NCI-H524 (cell line): Measurements from ENCODE around the gene TBRG1.

ENCODE experiments used
- DNase-seq, 2 experiments: peaks; one replicate each; lab custom pipeline; 2025; lab: John Stamatoyannopoulos, UW

The TBRG1 gene

DNA sequence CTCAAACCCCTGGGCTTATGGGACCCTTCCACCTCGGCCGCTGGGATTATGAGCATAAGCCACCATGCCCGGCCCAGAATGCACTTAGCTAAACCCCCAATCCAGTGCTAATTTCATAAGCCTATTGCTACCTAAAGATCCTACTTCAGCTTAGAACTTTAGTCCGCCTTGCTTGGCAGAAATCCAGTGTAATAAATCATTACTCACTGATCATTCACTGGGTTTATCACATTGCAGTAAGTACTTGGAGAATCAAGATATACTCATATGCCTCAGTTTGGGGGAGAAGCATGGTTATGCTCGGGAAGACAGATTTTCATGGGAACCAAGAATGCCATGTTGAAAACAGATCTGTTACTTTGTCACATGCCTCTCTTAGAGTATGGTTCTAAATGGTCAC, 3.8 kb upstream of the TBRG1 start:
- no peak for DNase-seq

DNA sequence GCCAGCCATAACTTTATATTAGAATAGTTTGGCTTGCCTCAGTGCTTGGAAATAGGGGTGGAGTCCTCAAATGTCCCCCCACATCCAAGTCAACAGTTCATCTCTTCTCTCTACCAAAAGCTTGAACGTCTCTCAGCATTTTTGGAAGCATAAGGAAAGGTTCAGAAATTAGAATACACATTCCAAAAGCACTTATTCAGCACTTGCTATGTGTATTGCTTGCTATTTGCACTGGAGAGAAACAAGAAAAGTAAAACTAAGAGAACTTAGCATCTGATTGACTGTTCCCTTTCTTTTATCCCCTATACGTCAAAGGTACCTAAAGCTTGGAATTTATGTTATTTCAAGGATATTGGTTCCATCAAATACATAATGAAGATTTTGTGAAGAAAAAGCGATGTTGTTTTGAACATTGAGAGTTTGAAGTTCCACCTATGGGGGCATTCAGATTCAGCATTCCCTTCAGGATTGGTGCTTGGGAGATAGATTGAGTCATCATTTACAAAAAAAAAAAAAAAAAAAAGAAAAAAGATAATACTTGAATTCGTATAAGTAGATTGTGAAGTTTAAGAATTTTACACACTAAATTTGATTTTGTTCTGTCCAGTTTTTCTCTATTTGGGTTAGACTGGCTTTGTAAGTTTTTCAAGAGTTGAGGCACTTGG, 1.3 kb downstream of the TBRG1 start:
- DNase-seq, result no peak

DNA sequence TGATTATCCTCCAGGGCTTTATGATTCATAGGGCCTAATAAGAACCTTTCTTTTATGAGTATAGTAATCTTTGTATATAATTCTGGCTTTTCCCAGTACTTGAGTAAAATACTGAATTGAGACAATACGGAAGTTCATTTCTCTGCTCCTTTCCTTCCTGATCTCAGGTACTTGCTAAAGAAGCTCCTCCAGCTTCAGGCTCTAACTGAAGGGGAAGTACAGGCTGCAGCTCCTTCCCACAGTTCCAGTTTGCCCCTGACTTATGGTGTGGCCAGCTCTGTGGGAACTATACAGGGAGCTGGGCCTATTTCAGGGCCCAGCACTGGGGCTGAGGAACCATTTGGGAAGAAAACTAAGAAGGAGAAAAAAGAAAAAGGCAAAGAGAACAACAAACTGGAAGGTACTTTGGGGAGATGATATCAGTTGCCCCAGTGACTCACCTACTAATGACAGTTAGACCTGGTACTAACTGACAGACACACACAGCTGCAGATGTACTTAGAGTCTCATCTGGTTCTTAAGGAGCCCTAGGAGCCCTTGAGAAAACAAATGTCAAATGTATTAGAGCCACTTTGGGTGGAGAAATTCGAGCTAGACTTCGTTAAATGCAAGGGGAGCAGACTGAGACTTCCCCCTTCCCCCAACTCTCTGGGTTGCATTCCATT, 3.0 kb downstream of the TBRG1 start:
- peak in 1 of 2 experiments; percentile 20 for DNase-seq

GRCh38 chr11:124627546-124627945, 4.9 kb downstream of the TBRG1 start:
- DNase-seq, result no peak

GRCh38 chr11:124629961-124630360, 7.3 kb downstream of the TBRG1 start:
- DNase-seq, result no peak

DNA sequence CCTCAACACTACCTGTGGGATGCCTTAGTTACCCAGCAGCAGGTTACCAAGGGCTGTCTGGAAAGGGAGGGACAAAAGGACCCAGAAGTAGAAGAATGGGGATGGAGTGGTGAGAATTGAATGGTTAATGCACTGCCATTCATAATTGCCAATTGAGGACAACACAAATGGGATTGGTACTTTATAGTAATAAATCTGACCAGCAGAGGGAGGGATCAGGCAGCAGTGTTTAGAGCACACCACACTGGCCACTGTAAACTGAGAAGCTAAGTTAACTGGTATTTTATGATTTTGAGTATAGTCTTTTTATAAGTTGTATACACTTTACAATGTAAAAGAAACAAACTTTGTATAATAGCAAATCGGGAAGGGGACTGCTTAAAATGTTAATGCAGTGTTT, 10.7 kb downstream of the TBRG1 start:
- peak in 1 of 2 experiments; percentile 9 for DNase-seq

DNA sequence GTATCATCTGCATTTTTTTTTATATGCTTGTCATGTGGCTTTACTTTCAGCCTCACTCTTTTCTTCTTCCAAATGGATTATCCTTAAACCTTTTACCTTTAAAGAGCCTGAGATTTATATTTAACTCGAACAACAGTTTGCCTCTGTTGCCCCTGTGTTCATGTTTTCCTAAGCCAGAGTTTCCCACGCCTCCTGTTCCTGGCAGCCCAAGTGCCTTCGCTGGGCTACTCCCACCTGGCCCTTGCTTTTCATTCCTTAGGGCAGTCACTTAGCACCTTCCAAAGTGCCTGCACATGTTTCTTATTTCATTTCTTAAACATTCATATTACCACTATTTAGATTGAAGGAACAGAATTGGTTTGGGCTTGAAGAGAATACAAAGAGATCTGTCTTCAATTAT, 13.3 kb downstream of the TBRG1 start:
- no peak for DNase-seq

GRCh38 chr11:124638500-124638899, 15.8 kb downstream of the TBRG1 start:
- DNase-seq, result no peak

- DNase-seq, result no peak
These were observed 16.5 kb downstream of the TBRG1 start for GRCh38 chr11:124639186-124639585.

- peak in 1 of 2 experiments; percentile 7 for DNase-seq
These were observed 18.0 kb downstream of the TBRG1 start for GRCh38 chr11:124640666-124641065.

DNA sequence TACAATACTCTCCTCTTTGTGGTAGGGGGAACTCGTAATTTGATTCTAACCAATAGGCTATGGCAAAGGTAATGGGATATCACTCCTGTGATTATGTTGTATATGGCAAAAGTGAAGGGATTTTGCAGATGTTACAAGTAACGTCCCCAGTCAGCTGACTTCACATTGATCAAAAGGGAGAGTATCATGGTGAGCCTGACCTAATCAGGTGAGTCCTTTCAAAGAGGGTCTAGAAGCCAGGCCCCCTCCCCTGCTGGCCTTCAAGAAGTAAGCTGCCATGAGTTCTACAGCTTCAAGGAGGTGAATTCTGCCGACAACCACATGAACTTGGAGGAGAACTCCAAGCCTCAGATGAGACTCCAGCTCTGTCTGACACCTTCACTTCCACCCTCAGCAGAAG, 20.0 kb downstream of the TBRG1 start:
- no peak for DNase-seq

DNA sequence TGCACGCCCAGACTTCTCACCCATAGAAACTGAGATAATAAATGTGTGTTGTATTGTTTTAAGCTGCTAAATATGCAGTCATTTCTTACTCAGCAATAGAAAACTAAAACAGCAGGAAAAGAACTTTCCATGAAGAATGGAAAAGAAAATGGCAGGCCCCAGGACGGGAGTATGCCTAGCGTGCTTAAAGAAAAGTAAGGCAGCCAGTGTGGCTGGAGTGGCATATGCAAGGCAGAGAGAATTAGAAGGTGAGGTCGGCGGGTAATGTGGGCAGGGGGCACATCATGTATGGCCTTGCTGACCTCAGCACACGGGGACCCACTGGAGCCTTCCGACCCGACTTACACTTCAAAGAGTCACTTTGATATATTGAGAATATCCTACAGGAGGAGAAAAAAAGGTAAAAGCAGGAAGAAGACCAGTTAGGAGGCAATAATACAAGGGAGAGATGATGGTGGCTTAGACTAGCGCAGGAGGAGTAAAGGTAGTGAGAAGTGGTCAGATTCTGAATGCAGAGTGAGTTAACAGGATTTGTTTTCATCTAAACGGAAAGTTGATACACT, 20.5 kb downstream of the TBRG1 start:
- no peak for DNase-seq

DNA sequence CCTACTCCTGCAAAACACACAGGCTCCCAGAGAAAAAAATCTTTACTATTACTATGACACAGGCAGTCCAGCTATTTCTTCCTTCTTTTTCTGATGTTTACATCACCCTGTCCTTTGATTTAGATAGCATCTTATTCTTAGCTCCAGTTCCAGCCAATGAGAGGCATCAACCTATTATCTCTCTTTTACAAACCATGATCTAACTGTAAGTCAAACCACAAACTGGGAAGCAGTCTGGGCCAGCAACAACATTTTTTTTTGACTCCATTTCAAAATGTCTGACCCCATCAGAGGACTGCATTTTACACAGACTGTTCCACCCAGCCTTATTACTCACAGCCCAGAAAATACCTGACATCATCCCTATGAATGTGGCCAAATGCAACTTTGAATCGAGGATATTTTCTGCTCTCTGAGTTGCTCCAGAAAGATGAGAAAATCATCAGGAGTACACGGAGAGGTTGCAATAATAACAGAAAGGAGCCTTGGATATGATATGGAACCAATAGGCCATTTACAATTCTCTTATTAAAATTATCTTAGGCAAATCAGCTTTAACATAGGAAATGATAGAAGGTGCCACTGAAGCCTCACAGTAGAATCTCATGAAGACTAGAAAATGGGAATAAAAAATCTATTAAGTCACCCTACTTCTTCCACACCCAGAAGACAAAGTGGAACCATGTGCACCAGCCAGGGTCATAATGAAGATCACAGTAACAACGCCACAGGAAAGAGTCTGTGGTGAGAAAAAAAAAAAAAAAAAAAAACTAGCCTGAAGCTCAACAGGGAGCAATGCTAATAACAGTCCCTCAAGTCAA, 21.2 kb downstream of the TBRG1 start:
- no peak for DNase-seq

- peak; percentile 64 to 78 for DNase-seq
These were observed 22.0 kb downstream of the TBRG1 start for GRCh38 chr11:124644426-124645280.

GRCh38 chr11:124646148-124646547, 23.5 kb downstream of the TBRG1 start:
- no peak for DNase-seq

DNA sequence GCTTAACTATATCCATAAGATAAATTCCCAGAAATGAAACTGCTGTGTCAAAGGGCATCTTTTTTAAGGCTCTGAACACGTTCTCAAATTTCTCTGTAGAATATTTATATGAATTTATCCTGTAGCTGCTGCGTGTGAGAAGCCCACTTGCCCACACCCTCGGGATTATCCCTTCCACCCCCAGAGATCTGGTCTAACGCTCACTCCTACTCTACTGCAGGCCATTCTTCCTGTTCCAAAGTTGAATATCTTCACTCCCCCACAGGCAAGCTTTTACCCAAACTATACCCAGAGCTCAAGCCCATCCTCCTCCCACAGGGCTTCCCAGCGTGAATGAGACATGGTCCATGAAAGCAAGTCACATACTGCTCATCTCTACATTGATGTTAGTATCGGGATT, 25.9 kb downstream of the TBRG1 start:
- DNase-seq, result no peak

- peak; percentile 82 to 91 for DNase-seq
These were observed 34.3 kb downstream of the TBRG1 start for GRCh38 chr11:124656774-124657630.

- DNase-seq, result peak; percentile 36 to 82
These were observed 35.2 kb downstream of the TBRG1 start for GRCh38 chr11:124657904-124658303.

DNA sequence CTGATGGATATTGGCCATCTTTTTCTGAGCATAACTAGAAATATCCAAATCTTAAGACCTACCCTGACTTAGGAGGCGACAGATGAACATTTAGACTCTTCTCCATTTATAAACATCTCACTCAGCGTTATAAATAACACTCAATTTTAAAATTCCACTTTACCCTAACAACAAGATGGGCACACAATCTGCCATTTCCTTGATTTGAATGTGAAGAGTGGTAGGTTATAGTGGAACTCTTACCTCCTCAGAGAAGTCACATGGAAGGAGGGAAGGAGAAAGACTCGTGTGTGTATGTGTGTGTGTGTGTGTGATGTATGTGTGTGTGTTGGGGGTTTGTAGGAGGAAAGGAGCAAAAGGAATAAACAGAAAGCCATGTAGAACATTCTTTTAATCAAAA, 35.8 kb downstream of the TBRG1 start:
- peak in 1 of 2 experiments; percentile 20 for DNase-seq

- no peak for DNase-seq
These were observed 36.3 kb downstream of the TBRG1 start for GRCh38 chr11:124658986-124659385.

DNA sequence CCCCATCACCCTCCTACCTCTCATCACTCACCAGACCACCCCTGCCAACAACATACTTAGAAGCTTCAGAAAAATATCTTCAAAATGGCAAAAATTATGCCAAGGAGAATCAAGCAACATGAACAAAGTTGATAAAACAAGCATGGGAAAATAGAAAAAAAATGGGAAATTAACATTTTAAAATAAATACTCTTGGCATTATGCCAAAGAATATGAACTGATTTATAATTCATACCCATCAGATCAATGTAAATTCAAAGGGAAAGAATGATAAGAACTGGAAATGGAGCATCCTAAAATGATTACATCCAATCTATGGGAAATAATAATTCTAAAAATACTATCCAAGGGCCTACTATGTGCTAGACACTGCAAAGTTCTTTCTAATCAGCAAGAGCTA, 38.9 kb downstream of the TBRG1 start:
- no peak for DNase-seq
